GM10266 (cell line): ENCODE data around the gene NAGA.

Source experiments
- DNase-seq: peaks from one replicate; pipeline ENCODE4 v3.0.0; 2012; ENCODE audit errors: extremely low spot score
- TF ChIP-seq, protein P1 (sequence below): IDR thresholded peaks from 2 replicates; pipeline ENCODE4 v1.5.1; 2012; ENCODE audit warnings: mild to moderate bottlenecking, low read depth; ENCODE audit not compliant: control insufficient read depth, insufficient read depth; ENCODE audit errors: missing control alignments

The NAGA gene

DNA sequence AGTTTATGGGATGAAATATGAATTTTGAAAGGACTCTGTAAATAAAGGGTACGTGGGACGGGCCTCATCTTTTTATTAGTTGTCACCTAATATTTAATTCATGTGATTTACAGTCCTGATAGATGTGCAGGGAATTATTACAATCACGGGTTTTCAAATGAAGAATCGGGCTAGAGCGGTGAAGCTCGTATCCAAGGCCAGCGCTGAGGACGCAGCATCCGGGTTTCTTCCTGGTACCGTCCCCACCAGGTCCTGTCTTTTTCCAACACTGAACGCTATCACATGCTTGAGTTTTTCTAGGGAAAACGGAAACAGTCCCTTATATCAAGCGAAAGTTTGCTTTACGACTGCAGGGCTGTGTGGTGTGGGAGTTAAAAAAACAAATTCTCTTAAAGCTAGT is 9.7 kb upstream of the NAGA start:
- TF ChIP-seq, protein P1, sequence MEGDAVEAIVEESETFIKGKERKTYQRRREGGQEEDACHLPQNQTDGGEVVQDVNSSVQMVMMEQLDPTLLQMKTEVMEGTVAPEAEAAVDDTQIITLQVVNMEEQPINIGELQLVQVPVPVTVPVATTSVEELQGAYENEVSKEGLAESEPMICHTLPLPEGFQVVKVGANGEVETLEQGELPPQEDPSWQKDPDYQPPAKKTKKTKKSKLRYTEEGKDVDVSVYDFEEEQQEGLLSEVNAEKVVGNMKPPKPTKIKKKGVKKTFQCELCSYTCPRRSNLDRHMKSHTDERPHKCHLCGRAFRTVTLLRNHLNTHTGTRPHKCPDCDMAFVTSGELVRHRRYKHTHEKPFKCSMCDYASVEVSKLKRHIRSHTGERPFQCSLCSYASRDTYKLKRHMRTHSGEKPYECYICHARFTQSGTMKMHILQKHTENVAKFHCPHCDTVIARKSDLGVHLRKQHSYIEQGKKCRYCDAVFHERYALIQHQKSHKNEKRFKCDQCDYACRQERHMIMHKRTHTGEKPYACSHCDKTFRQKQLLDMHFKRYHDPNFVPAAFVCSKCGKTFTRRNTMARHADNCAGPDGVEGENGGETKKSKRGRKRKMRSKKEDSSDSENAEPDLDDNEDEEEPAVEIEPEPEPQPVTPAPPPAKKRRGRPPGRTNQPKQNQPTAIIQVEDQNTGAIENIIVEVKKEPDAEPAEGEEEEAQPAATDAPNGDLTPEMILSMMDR, result no peak
- DNase-seq, result no peak

DNA sequence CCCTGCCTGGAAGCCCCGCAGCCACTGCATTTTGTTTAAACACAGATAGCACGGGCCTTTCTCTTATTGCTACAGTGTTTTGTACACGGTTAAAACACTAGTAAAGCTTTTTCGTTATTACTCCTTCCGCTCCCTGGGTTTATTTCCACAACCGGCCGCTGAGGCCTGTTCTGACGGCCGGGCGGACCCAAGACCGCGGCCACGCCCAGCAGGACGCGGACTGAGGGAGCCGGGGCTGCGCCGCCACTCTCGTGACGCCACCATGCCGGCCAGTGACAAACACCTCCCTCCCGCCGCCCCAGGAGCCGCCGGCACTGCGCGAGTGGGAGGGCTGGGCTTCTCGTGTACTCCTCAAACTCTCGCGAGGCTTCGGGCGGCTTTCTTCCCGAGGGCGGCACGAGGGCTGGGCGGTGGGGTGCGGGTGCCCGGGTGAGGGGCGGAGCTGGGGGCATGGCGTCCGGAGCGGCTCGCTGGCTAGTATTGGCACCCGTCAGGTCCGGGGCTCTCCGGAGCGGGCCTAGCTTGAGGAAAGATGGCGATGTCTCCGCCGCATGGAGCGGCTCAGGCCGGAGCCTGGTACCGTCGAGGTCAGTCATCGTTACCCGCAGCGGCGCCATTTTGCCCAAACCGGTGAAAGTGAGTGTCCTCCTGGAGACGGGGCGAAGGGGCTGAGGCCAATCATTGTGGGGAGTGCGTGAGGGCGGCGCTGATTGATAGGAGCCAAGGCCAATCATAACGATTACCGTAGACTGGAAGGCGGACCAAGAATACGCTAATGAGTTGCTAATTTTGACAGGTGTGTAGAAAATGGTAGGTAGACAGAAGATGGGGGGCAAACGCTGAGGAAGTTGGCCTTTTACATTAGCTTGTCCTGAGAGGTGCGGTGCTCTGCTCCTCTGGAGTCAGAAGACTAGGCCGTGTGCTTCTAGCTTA is 9.0 kb upstream of the NAGA start, which contains the start of gene SMDT1:
Gene SMDT1 (plus strand): TSS at position 382 of the 933 bp plus-strand sequence. CDS start 69 bp downstream, at position 451.
- peak; percentile 98 for DNase-seq
- TF ChIP-seq, protein P1, result no peak

DNA sequence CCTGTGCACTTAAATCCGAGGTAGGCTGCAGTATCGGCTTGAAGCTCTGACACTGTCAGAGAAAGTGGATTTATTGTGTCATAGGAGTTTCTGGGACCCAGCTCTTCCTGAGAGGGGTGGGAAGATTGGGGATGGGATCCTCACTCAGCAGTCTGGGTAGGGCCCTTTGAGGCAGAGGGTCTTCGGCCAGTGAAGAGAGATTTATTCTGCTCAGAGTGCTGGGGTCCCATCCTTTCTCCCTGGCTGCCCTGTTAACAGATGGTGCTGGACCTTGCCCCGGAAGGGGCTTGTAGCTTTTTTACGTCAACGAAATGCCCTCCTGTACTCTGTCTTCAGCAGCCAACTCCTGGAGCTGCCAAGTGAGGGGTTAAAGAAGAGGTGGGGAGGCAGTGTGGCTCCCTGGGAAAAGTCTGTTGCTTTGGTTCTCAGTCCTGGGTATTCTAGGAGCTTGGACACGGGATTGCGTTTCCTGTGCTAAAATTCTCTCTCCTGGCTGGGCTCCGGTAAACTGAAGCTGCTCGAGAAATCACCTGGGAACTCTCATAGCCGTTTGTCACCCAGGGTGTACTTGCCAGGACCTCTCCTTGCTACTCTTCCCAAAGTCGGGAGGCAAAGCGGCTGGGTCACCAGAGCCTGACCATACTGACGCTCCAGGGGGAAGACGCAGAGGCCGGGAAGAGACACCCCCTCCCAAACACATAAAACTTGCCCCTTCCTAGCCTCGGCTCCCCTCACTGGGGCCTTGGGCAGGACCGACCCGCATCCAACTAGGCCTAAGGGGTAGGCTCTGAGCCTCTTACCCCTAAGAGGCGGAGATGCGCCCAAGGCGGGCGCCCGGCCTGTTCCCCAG is 8.1 kb upstream of the NAGA start:
- DNase-seq, result peak; percentile 11
- TF ChIP-seq, protein P1, result no peak

DNA sequence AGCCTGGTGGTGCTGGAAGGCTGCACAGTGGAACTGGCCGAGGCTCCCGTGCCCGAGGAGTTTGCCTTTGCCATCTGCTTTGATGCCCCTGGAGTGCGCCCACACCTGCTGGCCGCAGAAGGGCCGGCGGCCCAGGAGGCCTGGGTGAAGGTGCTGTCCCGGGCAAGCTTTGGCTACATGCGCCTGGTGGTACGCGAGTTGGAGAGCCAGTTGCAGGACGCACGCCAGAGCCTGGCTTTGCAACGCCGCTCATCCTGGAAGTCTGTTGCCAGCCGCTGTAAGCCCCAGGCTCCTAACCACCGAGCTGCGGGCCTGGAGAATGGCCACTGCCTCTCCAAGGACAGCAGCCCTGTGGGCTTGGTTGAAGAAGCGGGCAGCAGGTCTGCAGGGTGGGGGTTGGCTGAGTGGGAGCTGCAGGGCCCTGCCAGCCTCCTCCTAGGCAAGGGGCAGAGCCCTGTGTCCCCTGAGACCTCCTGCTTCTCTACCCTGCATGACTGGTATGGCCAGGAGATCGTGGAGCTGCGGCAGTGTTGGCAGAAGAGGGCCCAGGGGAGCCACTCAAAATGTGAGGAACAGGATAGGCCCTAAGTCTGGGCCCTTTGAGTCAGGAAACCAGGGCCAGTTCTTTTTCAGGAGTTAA is 7.0 kb upstream of the NAGA start:
- TF ChIP-seq, protein P1, result no peak

GRCh38 chr22:42076764-42077485 is 6.3 kb upstream of the NAGA start:
- TF ChIP-seq, protein P1, result no peak
- no peak for DNase-seq

More for the DNA sequence above, 7.0 kb upstream of the NAGA start:
- DNase-seq, result no peak

- TF ChIP-seq, protein P1, result no peak
- no peak for DNase-seq
Observed at GRCh38 chr22:42074846-42075676, 4.4 kb upstream of the NAGA start.
